DMS79 treated with DMSO at 0.1 percent for 48 hours (cell line): ENCODE measurements around the gene AKAP10.
A peak's percentile ranks its signal among the peaks of the same experiment; 100 is the strongest.
"Not testable (repeated sequence)": the region's sequence is repeated elsewhere in the genome, so short reads cannot be mapped to it uniquely, and the experiment has no call there.

Source experiments
- DNase-seq: peaks from one replicate; lab custom pipeline; 2025; lab: John Stamatoyannopoulos, UW

AKAP10 gene

GRCh38 chr17:19979917-19980770 lies 2.5 kb upstream of the AKAP10 start:
- DNase-seq: no peak

- DNase-seq: no peak
These were observed 1.2 kb upstream of the AKAP10 start for GRCh38 chr17:19978805-19979211.

DNA sequence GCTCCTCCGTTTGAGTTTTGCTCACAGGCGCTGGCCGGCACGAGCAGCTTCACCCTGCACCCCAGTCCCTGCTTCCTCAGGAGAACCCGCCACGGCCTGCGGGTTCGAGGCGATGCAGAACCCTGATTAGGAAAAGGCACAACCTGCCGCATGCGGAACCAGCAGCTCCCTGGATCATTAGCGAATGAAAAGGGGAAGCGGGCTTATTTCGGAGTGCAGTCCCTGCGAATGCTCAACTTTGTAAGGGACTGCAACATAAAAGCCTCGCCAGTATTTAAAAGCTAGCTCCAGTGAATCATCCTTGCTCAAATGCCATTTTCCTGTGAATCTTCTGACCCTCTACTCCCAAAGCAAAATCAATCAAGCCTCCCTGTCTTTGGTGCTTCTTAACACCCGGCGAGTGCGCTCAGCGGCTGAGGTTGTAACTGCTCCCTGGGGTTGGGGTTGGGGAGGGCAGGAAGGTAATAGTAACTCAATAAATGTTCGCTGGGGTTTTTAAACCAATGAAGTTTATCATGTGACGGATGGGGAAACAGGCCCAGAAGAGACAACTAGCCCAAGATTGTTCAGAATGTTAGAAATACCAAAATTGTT lies 678 bp upstream of the AKAP10 start:
- DNase-seq: no peak

DNA sequence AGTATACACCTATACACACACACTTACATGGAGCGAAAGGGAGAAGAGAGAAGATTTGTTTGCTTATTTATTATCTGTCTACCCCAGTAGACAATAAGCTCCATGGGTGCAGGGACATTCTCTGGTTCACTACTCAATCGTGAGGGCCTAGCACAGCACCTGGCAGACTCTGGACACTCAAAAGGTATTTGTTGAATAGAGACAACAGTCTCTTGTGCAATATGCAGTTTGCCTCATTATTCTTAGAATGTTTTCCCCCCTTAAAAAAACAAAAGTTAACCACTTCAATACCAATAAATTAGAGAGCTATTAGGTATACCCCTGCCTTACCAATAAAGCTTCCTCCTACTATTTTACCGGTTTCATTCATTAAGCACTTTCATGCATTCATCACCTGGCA lies 2.0 kb downstream of the AKAP10 start:
- no peak for DNase-seq

DNA sequence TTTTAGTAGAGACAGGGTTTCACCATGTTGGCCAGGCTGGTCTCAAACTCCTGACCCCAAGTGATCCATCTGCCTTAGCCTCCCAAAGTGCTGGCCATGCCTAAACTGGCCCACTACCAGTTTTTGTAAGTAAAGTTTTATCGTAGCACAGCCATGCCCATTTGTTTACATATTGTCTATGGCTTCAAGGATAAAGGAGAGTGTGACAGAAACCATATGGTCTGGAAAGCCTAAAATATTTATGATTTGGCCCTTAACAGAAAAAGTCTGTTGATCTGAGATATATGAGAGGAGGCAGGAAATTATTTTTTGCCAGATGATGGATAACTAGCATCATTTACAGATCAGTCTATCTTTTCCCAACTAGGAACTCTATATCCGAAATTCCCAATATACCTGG lies 4.5 kb downstream of the AKAP10 start:
- DNase-seq: no peak

DNA sequence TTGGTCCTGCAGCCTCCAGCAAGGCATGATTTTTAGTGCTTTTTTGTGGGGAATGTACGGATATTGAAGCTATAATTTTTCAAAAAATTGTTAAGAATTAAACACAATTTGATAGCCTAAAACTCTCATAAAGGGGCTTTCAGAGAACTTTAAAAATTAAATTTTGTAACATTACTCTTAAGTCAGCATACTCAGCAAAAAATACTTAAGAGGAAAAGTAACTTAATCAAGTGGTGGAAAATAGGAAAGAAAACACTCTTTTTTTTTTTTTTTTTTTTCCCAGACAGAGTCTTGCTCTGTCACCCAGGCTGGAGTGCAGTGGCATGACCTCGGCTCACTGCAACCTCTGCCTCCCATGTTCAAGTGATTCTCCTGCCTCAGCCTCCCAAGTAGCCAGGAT lies 14.7 kb downstream of the AKAP10 start:
- DNase-seq: not testable (repeated sequence)

DNA sequence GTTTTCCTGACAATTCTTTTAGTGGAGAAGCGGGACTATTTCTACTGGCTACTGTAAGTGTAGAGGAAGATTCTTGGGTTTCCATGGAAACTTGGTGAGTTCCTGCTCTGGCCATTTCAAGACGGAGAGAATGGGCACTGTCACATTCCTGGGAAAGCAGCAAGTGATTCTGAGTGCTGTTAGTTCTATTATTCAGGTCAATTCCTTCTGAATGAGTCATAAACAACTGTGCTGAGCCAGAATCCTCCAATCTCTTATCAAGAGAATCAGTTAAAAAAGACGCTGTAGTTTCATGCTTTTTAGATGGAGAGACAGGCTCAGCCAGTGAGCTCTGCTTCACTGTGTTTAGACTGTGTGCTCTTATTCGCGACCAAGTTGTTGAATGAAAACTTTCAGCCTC lies 19.6 kb downstream of the AKAP10 start:
- DNase-seq: no peak

GRCh38 chr17:19955099-19955498 lies 22.5 kb downstream of the AKAP10 start:
- DNase-seq: no peak

DNA sequence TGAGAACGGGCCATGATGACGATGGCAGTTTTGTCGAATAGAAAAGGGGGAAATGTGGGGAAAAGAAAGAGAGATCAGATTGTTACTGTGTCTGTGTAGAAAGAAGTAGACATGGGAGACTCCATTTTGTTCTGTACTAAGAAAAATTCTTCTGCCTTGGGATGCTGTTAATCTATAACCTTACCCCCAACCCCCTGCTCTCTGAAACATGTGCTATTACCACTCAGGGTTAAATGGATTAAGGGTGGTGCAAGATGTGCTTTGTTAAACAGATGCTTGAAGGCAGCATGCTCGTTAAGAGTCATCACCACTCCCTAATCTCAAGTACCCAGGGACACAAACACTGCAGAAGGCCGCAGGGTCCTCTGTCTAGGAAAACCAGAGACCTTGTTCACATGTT lies 26.2 kb downstream of the AKAP10 start:
- not testable (repeated sequence) for DNase-seq

- not testable (repeated sequence) for DNase-seq
These were observed 26.9 kb downstream of the AKAP10 start for GRCh38 chr17:19950624-19951195.

- no peak for DNase-seq
These were observed 29.3 kb downstream of the AKAP10 start for GRCh38 chr17:19948116-19948943.

GRCh38 chr17:19946921-19947320 lies 30.7 kb downstream of the AKAP10 start:
- DNase-seq: no peak

DNA sequence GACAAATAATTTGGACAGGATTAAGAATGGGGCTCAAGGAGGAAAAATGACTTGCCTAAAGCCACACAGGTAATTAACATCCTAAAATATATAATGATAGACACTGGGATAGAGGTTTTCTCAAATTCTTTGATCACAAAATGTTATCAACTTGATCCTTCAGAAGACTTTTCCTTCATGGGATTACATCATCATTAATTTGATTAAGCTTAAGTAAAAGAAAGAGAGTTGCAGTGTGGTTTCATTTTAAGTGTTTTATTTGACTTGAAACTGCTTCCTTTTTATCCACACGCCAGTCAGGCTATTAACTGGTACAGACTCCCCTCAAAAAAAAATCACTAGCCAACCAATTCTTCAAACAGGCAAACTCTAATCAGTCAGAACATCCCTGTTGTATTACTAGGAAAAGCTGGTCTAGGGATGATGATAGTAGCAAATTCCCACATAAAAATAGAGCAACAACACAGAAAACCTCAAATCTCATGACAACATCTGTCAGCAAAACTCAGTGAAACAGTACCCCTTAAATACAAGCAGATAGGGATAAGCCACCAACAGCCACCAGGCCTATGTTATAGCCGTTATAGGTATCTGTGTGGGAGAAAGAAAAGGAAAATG lies 32.5 kb downstream of the AKAP10 start:
- no peak for DNase-seq

DNA sequence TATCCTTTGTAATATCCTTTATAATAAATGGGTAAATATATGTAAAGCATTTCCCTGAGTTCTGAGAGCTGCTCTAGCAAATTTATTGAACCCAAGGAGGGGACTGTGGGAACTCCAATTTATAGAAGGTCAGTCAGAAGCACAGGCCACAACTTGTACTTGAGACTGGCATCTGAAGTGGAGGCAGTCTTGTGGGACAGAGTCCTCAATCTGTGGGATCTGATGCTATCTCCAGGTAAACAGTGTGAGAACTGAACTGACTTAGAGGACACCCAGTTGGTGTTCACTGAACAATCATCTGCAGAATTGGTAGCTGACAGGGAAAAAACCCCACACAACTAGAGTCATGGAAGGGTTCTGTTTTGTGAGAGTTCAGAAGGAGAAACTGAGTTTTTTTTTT lies 34.0 kb downstream of the AKAP10 start:
- no peak for DNase-seq

DNA sequence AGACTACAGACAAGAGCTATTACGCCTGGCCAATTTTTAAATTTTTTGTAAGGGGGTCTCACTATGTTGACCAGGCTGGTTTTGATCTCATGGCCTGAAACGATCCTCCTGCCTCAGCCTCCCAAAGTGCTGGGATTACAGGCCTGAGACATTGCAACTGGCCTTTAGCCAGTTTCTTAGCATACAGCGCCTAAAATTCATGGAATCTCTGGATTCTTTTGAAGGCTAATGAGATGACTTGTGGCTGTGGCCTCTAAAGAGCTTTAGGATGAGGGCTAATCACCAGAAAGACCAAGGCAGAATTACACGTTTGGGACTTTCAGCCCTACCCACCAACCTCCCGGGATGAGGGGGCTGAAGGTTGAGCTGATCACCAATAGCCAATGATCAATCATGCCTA lies 34.6 kb downstream of the AKAP10 start:
- DNase-seq: no peak

DNA sequence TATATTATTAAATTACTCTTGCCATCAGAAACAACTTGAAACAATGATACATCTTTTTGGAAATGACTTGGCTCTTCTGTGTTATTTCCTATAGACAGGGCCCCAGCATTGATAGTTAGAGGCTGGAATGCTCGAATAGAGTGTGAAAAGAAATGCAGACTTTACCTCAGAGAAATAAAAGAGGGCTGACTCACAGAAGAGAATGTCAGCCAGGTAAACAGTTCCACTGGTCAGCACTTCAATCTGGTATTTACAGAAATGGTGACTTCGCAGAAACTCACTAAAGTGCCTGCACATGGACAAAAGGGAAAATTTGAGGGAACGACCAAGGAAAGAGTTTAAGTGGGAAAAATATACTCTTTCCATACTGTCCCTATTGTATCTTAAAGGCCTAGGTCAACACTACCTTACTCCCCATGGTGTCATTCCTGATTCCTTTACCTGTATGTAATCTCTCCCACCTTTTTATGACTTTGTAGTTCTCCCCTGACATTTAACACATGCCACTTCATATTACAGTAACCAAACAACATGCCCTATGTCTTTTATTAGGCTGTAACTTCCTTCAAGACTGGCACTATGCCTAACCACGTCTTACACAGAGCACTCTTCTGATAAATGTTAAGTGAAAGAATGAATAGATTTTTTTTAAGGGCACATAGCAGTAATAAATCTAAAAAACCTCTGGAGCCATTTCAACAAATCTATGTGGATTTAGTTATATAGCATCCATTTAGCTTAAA lies 36.7 kb downstream of the AKAP10 start:
- DNase-seq: peak; percentile 4

GRCh38 chr17:19939993-19940721 lies 37.5 kb downstream of the AKAP10 start:
- DNase-seq: no peak

DNA sequence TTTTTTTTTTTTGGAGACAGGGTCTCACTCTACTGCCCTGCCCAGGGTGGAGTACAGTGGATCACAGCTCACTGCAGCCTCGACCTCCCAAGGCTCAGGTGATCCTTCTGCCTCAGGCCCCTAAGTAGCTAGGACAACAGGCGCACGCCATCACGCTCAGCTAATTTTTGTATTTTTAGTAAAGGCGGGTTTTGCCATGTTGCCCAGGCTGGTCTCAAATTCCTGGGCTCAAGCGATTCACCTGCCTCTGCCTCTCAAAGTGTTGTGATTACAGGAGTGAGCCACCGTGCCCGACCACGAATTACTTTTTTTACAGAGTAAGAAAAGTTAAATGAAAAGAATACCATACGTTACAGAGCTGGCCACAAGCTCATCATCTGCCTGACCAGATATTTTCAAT lies 38.9 kb downstream of the AKAP10 start:
- DNase-seq: no peak

DNA sequence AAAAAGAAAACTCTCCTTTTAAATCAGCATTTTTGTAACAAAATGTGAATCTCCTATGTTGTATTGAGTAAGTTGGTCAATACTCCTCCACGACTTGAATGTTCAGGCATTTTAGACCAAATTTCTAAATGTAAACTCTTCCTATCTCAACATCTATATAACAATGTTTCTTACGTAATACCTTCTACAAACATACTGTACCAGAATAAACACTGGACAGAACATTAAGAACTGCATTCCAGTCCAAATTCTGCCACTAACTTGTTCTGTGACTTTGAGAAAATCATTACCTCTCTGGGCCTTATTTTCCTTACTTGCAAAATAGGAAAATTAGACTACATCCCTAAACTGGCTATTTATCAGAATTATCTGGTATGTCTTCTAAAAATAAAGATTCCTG lies 40.1 kb downstream of the AKAP10 start:
- no peak for DNase-seq

- DNase-seq: no peak
These were observed 42.5 kb downstream of the AKAP10 start for GRCh38 chr17:19935169-19935568.

GRCh38 chr17:19933628-19934027 lies 44.0 kb downstream of the AKAP10 start:
- DNase-seq: no peak
